Measurements from ENCODE around the gene NCK1. TPM values are rescaled to one million over a fixed set of nuclear protein-coding genes. Genes with fewer than 3 reads are reported as not detected.
"Not testable (repeated sequence)": the region's sequence is repeated elsewhere in the genome, so short reads cannot be mapped to it uniquely, and the experiment has no call there.

NCK1 gene
- total RNA-seq, 1 experiment from 2014 or later, result 15.3 TPM

DNA sequence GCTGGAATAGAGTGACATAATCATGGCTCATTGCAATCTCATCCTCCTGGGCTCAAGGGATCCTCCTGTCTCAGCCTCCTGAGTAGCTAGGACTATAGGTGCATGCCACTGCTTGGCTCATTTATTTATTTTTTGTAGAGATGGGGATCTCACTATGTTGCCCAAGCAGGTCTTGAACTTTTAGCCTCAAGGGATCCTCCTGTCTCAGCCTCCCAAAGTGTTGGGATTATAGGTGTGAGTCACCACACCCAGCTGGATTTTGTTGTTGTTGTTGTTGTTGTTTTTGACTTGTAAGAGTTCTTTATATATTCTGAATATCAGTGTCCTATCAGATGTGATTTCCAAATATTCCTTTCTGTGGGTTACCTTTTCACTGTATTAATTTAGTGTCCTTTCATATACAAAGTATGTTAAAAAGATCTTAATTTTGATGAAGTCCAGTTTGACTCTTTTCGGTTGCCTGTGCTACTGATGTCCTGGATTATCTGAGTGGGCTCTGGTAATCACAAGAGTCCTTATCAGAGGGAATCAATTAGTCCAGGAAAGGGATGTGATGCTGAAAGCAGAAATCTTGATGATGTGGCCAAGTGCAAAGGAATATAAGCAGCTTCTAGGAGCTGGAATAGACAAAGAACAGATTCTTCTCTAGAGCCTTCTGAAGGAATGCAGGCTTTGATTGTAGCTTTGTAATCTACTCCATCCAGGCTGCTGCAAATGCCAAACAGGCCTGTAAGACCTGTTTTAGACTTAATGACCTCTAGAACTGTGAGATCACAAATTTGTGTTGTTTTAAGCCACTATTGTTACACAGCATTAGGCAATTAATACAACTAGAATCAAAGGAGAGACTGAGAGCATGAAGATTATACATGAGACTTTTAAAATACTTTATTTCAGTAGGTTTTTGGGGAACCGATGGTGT lies 30.2 kb downstream of the NCK1 start:
- CTCF ChIA-PET, result no interaction called here
- Histone ChIP-seq H3K9ac (ENCODE audit: low read length) (no peak overlapping the region), H3K36me3 (ENCODE audit: low read depth, low read length) (no peaks in the 10 kb centered on the region), H3K4me2 (ENCODE audit: low read length) (no peak overlapping the region), H3K9me3 (ENCODE audit: low read length) (no peaks in the 10 kb centered on the region), H3K4me1 (ENCODE audit: insufficient read depth, low read length) (peaks cover 13% of the 10 kb centered on the region), H3K27ac (ENCODE audit: low read length) (no peak overlapping the region), H3F3A (ENCODE audit: low read length, unreplicated experiment) (no peaks in the 10 kb centered on the region), H3K27me3 (ENCODE audit: low read length) (no peaks in the 10 kb centered on the region), H2AFZ (ENCODE audit: low read length) (no peak overlapping the region), H3K9me2 (replicated peaks; ENCODE audit: low read length) (no peaks in the 10 kb centered on the region), H3K79me2 (ENCODE audit: low read length) (peaks cover 84% of the 10 kb centered on the region), H3K4me3 (ENCODE audit: low read length) (no peak overlapping the region), H4K20me1 (ENCODE audit: low read length) (no peaks in the 10 kb centered on the region)
- DNase-seq (no peak), ATAC-seq (no peak)
- TF ChIP-seq EZH2 (IDR thresholded peaks at IDR 0.05; ENCODE audit: low read length, unreplicated experiment), result no peak
- no peak for TF ChIP-seq EZH2phosphoT487 (IDR thresholded peaks at IDR 0.05; ENCODE audit: borderline replicate concordance, low read length)
- TF ChIP-seq, protein P1, sequence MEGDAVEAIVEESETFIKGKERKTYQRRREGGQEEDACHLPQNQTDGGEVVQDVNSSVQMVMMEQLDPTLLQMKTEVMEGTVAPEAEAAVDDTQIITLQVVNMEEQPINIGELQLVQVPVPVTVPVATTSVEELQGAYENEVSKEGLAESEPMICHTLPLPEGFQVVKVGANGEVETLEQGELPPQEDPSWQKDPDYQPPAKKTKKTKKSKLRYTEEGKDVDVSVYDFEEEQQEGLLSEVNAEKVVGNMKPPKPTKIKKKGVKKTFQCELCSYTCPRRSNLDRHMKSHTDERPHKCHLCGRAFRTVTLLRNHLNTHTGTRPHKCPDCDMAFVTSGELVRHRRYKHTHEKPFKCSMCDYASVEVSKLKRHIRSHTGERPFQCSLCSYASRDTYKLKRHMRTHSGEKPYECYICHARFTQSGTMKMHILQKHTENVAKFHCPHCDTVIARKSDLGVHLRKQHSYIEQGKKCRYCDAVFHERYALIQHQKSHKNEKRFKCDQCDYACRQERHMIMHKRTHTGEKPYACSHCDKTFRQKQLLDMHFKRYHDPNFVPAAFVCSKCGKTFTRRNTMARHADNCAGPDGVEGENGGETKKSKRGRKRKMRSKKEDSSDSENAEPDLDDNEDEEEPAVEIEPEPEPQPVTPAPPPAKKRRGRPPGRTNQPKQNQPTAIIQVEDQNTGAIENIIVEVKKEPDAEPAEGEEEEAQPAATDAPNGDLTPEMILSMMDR (conservative IDR thresholded peaks at IDR 0.05; ENCODE audit: low read depth, low read length), result no peak
- intact Hi-C loops (cut with micrococcal nuclease), result loop anchor here (1.0 to 5.0 kb wide), 2 partner anchors 23 to 40 kb away; no protein-coding TSS in a partner anchor
- no TSS peak for BruUV-seq (replicated peaks)
- POLR2A ChIA-PET (ENCODE audit: unreplicated experiment), result no interaction called here

DNA sequence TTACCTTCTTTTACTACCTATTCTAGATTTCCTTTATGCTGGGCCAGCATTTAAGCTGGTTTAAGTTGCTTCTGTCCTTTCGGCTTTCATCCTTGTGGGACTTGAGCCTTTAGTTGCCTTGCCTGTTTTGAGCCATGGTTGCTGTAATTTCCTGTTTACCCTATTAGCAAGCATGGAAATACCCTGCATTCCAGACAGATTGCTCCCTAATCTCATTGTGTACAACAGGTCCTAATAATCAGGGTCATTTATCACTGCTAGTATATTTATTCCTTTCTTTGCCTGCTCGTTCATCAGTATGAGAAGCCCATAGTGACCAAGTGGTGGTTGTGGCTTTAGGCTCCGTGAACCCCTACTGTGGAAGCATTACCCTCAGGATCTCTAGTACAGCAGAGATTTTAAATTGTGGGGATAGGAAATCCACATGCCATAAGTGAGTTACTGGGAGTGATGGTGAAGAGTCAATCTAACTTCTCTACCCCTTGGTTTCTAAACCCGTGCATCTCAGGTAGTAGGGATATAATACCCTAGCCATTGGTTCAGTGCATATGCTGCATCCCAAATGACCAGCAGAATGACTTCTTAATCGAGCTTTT lies 31.9 kb downstream of the NCK1 start:
- intact Hi-C loops (cut with micrococcal nuclease), result loop anchor here (5.0 kb wide), 1 partner anchor 38 kb away; no protein-coding TSS in a partner anchor
- ATAC-seq (peak; percentile 88), DNase-seq (peak; percentile 75)
- peak overlapping the region; percentile 6; the same call in 1 of the 2 replicates for H3K4me3 ChIP-seq (ENCODE audit: low read length)
- H2AFZ ChIP-seq (ENCODE audit: low read length), result no peak overlapping the region
- no peaks in the 10 kb centered on the region for H3K36me3 ChIP-seq (ENCODE audit: low read depth, low read length)
- H3K79me2 ChIP-seq (ENCODE audit: low read length), result peaks cover 88% of the 10 kb centered on the region
- POLR2A ChIA-PET (ENCODE audit: unreplicated experiment), result no interaction called here
- H3K27ac ChIP-seq (ENCODE audit: low read length), result peak overlapping the region; percentile 40
- H4K20me1 ChIP-seq (ENCODE audit: low read length), result no peaks in the 10 kb centered on the region
- no TSS peak for BruUV-seq (replicated peaks)
- H3K4me2 ChIP-seq (ENCODE audit: low read length), result peak overlapping the region; percentile 51; the same call in 1 of the 2 replicates
- TF ChIP-seq, protein P1 (conservative IDR thresholded peaks at IDR 0.05; ENCODE audit: low read depth, low read length), result no peak
- no peak for TF ChIP-seq EZH2phosphoT487 (IDR thresholded peaks at IDR 0.05; ENCODE audit: borderline replicate concordance, low read length)
- no peak for TF ChIP-seq EZH2 (IDR thresholded peaks at IDR 0.05; ENCODE audit: low read length, unreplicated experiment)
- H3K9me2 ChIP-seq (replicated peaks; ENCODE audit: low read length), result no peaks in the 10 kb centered on the region
- no peaks in the 10 kb centered on the region for H3K27me3 ChIP-seq (ENCODE audit: low read length)
- no peaks in the 10 kb centered on the region for H3K9me3 ChIP-seq (ENCODE audit: low read length)
- peaks cover 13% of the 10 kb centered on the region for H3K4me1 ChIP-seq (ENCODE audit: insufficient read depth, low read length)
- CTCF ChIA-PET, result no interaction called here
- H3K9ac ChIP-seq (ENCODE audit: low read length), result no peak overlapping the region
- no peaks in the 10 kb centered on the region for H3F3A ChIP-seq (ENCODE audit: low read length, unreplicated experiment)

DNA sequence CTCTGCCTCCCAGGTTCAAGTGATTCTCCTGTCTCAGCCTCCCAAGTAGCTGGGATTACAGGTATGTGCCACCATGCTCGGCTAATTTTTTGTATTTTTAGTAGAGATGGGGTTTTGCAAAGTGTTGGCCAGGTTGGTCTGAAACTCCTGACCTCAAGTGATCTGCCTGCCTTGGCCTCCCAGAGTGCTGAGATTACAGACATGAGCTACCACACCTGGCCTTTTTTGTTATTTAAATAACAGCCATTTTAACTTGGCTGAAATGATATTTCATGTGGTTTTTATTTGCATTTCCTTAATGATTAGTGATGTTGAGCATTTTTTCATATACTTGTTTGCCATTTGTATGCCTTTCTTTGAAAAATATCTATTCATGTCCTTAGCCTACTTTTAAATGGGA lies 35.2 kb downstream of the NCK1 start:
- POLR2A ChIA-PET (ENCODE audit: unreplicated experiment); H3K9me3 ChIP-seq (ENCODE audit: low read length); H3K4me3 ChIP-seq (ENCODE audit: low read length); H3K9me2 ChIP-seq (replicated peaks; ENCODE audit: low read length); H3K27me3 ChIP-seq (ENCODE audit: low read length); H3K4me2 ChIP-seq (ENCODE audit: low read length); H3K9ac ChIP-seq (ENCODE audit: low read length); DNase-seq; H3K27ac ChIP-seq (ENCODE audit: low read length); BruUV-seq (replicated peaks); ATAC-seq; H3K36me3 ChIP-seq (ENCODE audit: low read depth, low read length); intact Hi-C loops (cut with micrococcal nuclease); H4K20me1 ChIP-seq (ENCODE audit: low read length); CTCF ChIA-PET; H2AFZ ChIP-seq (ENCODE audit: low read length); H3F3A ChIP-seq (ENCODE audit: low read length, unreplicated experiment): not testable (repeated sequence)
- Histone ChIP-seq H3K4me1 (ENCODE audit: insufficient read depth, low read length) (peaks cover 13% of the 10 kb centered on the region), H3K79me2 (ENCODE audit: low read length) (peaks cover 95% of the 10 kb centered on the region)

Measured in PC-3 (cell line).